Esophagus muscularis mucosa (tissue), 4 donors: Measurements from ENCODE around the gene REXO4. TPM values are rescaled to one million over a fixed set of nuclear protein-coding genes. Genes with fewer than 3 reads are reported as not detected.

Experiments
- DNase-seq: peaks from one replicate; pipeline ENCODE4 v3.0.0-alpha.2; 2017; ENCODE audit errors: extremely low spot score
- H3K27ac ChIP-seq, 4 donors: fragments of 200-600 bp; sonication (generic); replicated peaks in 1 of 4; 1 replicate in 3 of 4; 2 replicates in 1 of 4; pipeline ENCODE4 v1.5.1; 2016 to 2019; ENCODE audit warnings: mild to moderate bottlenecking in 1 of 4
- H3K27me3 ChIP-seq, 4 donors: fragments of 200-600 bp; sonication (generic); one replicate each; pipeline versions ENCODE4 v1.5.1 to v1.6.0; 2016 to 2019
- H3K36me3 ChIP-seq, 4 donors: fragments of 200-600 bp; sonication (generic); one replicate each; pipeline ENCODE4 v1.5.1; 2016 to 2019
- H3K4me1 ChIP-seq, 4 donors: fragments of 200-600 bp; sonication (generic); one replicate each; pipeline ENCODE4 v1.5.1; 2016 to 2019
- H3K4me3 ChIP-seq, 4 donors: fragments of 200-600 bp; sonication (generic); 1 replicate in 2 of 4; 2 replicates in 2 of 4; pipeline ENCODE4 v1.5.1; 2016 to 2019; ENCODE audit warnings: mild to moderate bottlenecking in 4 of 4, moderate library complexity in 1 of 4
- H3K9me3 ChIP-seq, 4 donors: fragments of 200-600 bp; sonication (generic); 1 replicate in 3 of 4; 2 replicates in 1 of 4; pipeline ENCODE4 v1.5.1; 2016 to 2019
- EP300 ChIP-seq: sonication (generic); formaldehyde crosslinking; IDR thresholded peaks from one replicate; pipeline ENCODE4 v1.6.1; 2017; ENCODE audit warnings: antibody characterized with exemption
- POLR2A ChIP-seq: fragments of 450-650 bp; IDR thresholded peaks from one replicate; pipeline ENCODE4 v1.6.1; 2017; ENCODE audit warnings: antibody characterized with exemption, moderate library complexity, mild to moderate bottlenecking, low read depth
- POLR2AphosphoS5 ChIP-seq, 2 donors: sonication (generic); formaldehyde crosslinking; IDR thresholded peaks; one replicate each; pipeline ENCODE4 v1.6.1; 2017; ENCODE audit warnings: antibody characterized with exemption in 2 of 2
- WGBS: methylation state at CpG from one replicate; pipeline ENCODE4 v1.1.5; 2018; 5-methylcytosine and 5-hydroxymethylcytosine counted together
- intact Hi-C: fragments of 100-400 bp; cut with DNase I; formaldehyde crosslinking; loops from one replicate; pipeline ENCODE4 v1.15.1; 2023
- total RNA-seq, 4 donors: library from RNA; depleted of rRNA; stranded (reverse); fragments of >200 nt; gene quantifications; one replicate each; pipeline versions ENCODE4 v1.1.0 to v1.2.1, GENCODE V29; 2016
- TF ChIP-seq, protein P1 (sequence below), 3 experiments: fragments of 200-600 bp in 2 of 3; fragments of 450-650 bp in 1 of 3; sonication (generic) in 2 of 3; IDR thresholded peaks; one replicate each; pipeline ENCODE4 v1.5.1; 2017 to 2019; ENCODE audit warnings: antibody characterized with exemption in 3 of 3, mild to moderate bottlenecking in 2 of 3, moderate library complexity in 1 of 3

The REXO4 gene
- total RNA-seq, 4 donors from 2014 or later: 15.0 to 28.9 (median 22.4) TPM

DNA sequence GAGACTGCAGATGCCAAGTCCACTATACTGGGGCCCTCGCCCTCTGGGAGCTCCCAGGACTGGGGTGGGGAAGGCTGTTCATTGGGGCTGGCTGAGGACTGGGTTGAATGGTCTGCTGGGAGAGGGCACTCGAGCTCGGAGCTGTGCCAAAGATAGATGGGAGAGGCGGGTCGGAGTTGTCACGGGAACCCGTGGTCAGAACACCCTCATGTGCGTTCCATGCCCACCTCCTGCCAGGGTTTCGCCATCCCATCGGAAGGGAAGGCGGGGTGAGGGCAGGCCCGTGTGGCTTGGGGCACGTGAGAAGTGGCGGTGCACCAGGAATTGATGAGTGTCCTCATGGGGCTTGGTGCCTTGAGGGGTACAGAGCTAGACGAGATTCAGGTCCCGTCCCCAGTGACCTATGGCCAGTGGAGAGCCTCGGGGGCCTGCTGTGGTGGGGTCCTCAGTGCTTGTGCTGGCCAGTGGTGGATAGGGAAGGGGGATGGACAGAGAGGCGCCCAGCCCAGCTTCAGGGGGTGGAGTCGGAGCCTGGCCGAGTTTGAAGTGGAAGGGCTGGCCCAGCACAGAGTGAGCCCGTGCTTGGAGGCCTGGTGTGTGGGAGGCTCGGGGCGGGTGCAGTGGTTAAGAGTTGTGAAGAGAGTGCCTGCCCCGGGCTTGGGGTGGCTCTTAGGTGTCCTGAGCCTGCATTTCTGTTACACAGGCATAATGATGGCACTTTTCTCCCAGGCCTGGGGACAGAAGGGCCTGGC is 46.2 kb upstream of the REXO4 start:
- no peak overlapping the region for H3K4me3 ChIP-seq
- H3K4me1 ChIP-seq: peaks cover 7 to 18% (median 15%) of the 10 kb centered on the region in 4 donors
- TF ChIP-seq EP300 (no peak), POLR2A (no peak), POLR2AphosphoS5 (IDR thresholded peaks at IDR 0.05) (no peak)
- TF ChIP-seq, protein P1, sequence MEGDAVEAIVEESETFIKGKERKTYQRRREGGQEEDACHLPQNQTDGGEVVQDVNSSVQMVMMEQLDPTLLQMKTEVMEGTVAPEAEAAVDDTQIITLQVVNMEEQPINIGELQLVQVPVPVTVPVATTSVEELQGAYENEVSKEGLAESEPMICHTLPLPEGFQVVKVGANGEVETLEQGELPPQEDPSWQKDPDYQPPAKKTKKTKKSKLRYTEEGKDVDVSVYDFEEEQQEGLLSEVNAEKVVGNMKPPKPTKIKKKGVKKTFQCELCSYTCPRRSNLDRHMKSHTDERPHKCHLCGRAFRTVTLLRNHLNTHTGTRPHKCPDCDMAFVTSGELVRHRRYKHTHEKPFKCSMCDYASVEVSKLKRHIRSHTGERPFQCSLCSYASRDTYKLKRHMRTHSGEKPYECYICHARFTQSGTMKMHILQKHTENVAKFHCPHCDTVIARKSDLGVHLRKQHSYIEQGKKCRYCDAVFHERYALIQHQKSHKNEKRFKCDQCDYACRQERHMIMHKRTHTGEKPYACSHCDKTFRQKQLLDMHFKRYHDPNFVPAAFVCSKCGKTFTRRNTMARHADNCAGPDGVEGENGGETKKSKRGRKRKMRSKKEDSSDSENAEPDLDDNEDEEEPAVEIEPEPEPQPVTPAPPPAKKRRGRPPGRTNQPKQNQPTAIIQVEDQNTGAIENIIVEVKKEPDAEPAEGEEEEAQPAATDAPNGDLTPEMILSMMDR (IDR thresholded peaks at IDR 0.05): no peak
- no peak for DNase-seq
- 79% methylated on average over 15 of the region's 24 CpGs for WGBS
- no peaks in the 10 kb centered on the region for H3K9me3 ChIP-seq
- intact Hi-C loops: no loop called here
- no peak overlapping the region for H3K27ac ChIP-seq
- H3K36me3 ChIP-seq: peaks cover 8 to 54% (median 30%) of the 10 kb centered on the region in 4 donors
- no peaks in the 10 kb centered on the region for H3K27me3 ChIP-seq

DNA sequence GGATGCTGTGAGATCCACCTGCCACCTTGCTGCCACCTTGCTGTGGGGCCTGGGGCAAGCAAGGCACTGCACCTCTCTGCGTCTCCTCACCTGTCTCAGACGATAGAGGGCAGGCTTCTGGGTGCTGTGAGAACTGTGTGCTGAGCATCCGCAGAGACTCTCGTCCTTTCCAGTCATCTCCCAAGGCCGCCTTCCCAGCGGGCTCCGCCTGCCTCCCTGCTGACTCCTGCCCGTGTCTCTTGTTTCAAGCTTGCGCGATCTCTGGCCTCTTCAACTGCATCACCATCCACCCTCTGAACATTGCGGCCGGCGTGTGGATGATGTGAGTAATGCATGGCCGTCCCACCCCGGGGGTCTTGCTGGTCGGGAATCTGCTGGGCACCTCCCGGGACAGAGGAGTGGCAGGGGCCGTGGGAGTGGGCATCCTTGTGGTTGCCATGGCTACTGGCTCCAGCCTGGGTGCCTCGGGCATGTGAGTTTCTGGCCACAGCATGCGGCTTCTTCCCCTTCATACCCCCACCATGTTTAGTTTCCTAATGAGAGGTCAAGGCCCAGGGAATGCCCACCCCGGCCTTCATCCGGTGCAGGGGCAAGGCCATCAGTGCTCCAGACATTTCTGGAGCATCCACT is 45.5 kb upstream of the REXO4 start:
- Histone ChIP-seq H3K36me3 (peaks cover 4 to 47% (median 23%) of the 10 kb centered on the region in 4 donors), H3K27me3 (no peaks in the 10 kb centered on the region), H3K4me3 (no peak overlapping the region), H3K4me1 (peaks cover 11 to 23% (median 19%) of the 10 kb centered on the region in 4 donors), H3K27ac (no peak overlapping the region), H3K9me3 (no peaks in the 10 kb centered on the region)
- intact Hi-C loops: no loop called here
- TF ChIP-seq POLR2AphosphoS5 (IDR thresholded peaks at IDR 0.05) (no peak), POLR2A (no peak)
- TF ChIP-seq, protein P1 (IDR thresholded peaks at IDR 0.05): no peak
- DNase-seq: no peak
- WGBS: 84% methylated on average over 22 of the region's 22 CpGs

DNA sequence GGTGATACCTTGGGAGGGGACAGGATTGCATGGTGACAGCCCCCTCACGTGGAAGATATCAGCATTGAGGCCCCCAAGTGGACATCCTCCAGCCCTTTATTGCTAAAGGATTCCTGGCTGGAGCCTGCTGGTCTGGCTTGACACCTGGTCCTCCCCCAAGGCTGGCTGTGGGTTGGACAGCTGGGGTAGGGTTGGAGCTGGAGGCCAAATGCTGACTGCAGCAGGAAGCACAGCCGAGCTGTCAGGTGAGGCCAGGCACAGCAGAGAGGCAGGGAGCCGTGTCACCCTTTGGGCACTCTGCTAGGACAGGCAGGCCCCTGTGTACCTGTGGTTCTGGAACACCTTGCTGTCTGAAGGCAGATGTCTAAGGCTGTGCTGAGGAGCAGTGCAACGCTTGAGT is 44.2 kb upstream of the REXO4 start:
- no peak overlapping the region for H3K4me3 ChIP-seq
- no peak for DNase-seq
- H3K4me1 ChIP-seq: peaks cover 11 to 23% (median 19%) of the 10 kb centered on the region in 4 donors
- TF ChIP-seq, protein P1 (IDR thresholded peaks at IDR 0.05): no peak
- no peak for TF ChIP-seq POLR2A
- no peak for TF ChIP-seq EP300
- no peak for TF ChIP-seq POLR2AphosphoS5 (IDR thresholded peaks at IDR 0.05)
- WGBS: 100% methylated on average over 1 of the region's 4 CpGs
- H3K27me3 ChIP-seq: no peaks in the 10 kb centered on the region
- H3K27ac ChIP-seq: no peak overlapping the region
- no peaks in the 10 kb centered on the region for H3K9me3 ChIP-seq
- peaks cover 4 to 34% (median 16%) of the 10 kb centered on the region in 4 donors for H3K36me3 ChIP-seq
- intact Hi-C loops: no loop called here

DNA sequence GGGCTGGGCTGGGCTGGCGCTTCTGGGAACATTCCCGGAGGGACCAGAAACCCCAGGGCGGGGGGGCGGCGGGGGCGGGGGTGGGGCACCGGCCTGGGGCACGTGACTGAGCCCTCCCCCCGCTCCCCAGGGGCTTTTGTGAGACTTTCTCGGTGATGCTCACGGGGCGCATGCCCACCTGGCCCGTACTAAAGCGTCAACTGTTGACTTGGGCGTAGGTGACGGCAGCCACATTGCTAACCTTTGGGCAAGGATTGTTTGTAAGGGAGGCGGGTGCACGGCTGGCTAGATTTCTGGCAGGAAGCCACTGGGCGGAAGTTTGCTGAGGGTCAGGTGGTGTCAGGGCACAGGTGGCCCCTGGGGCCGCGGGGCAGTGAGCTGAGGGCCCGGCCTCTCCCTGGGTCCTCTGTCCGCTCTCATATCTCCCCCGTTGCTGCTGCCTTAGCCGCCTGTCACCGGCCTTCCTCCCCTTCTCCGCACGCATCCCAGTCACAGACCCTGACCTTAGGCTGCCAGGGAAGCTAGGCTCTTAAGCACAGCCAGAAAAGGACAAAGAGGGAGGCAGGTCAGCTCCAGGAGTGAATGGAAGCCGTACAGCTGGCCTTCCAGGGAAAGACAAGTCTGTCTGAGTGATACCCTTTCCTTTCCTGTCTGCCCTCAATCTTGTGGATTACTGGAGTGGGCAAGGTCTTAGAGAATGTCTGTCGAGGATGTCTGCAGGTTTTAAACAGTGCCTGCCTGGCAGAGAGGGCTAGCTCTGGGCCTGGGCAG is 42.8 kb upstream of the REXO4 start:
- intact Hi-C loops: no loop called here
- peaks cover 11 to 23% (median 19%) of the 10 kb centered on the region in 4 donors for H3K4me1 ChIP-seq
- peaks cover 3 to 26% (median 14%) of the 10 kb centered on the region in 4 donors for H3K36me3 ChIP-seq
- H3K9me3 ChIP-seq: no peaks in the 10 kb centered on the region
- no peak for DNase-seq
- TF ChIP-seq POLR2A: no peak
- TF ChIP-seq POLR2AphosphoS5 (IDR thresholded peaks at IDR 0.05): peak in 1 of 2 donors; percentile 6
- peak overlapping the region; percentile 92 to 95 (median 94) for H3K27ac ChIP-seq
- peak overlapping the region; percentile 76 to 88 (median 86) for H3K4me3 ChIP-seq
- no peaks in the 10 kb centered on the region for H3K27me3 ChIP-seq
- 16% methylated on average over 16 of the region's 30 CpGs for WGBS
